Osteocyte (in vitro differentiated cells): Measurements from ENCODE around the gene THAP8. TPM values are rescaled to one million over a fixed set of nuclear protein-coding genes. Genes with fewer than 3 reads are reported as not detected.
"Not testable (repeated sequence)": the region's sequence is repeated elsewhere in the genome, so short reads cannot be mapped to it uniquely, and the experiment has no call there.

Experiments
- DNase-seq: peaks from one replicate; pipeline ENCODE4 v3.0.0; 2021; ENCODE audit warnings: mixed read lengths; ENCODE audit not compliant: unreplicated experiment; ENCODE audit errors: extremely low spot score
- H3K27ac Mint-ChIP-seq: one replicate; pipeline ENCODE4 v1.8.0; 2021; ENCODE audit warnings: mild to moderate bottlenecking, mixed read lengths; ENCODE audit not compliant: unreplicated experiment
- H3K27me3 Mint-ChIP-seq: one replicate; pipeline ENCODE4 v1.8.0; 2021; ENCODE audit warnings: mixed read lengths; ENCODE audit not compliant: unreplicated experiment
- H3K36me3 Mint-ChIP-seq: one replicate; pipeline ENCODE4 v1.8.0; 2021; ENCODE audit warnings: mixed read lengths; ENCODE audit not compliant: unreplicated experiment
- H3K4me1 Mint-ChIP-seq: one replicate; pipeline ENCODE4 v1.8.0; 2021; ENCODE audit warnings: mixed read lengths; ENCODE audit not compliant: unreplicated experiment
- H3K4me3 Mint-ChIP-seq: one replicate; pipeline ENCODE4 v1.8.0; 2021; ENCODE audit warnings: mild to moderate bottlenecking, moderate library complexity, mixed read lengths; ENCODE audit not compliant: unreplicated experiment
- H3K9me3 Mint-ChIP-seq: one replicate; pipeline ENCODE4 v1.8.0; 2021; ENCODE audit warnings: mixed read lengths; ENCODE audit not compliant: unreplicated experiment
- CTCF ChIP-seq: fragments of 200-600 bp; sonication (generic); IDR thresholded peaks from 2 replicates; pipeline ENCODE4 v1.5.0; 2021; ENCODE audit warnings: antibody characterized with exemption, mild to moderate bottlenecking, moderate library complexity
- total RNA-seq: library from RNA; stranded (reverse); gene quantifications from 2 replicates; pipeline ENCODE4 v1.2.1, GENCODE V29; 2021

The THAP8 gene
- total RNA-seq, 1 donor from 2014 or later, result 8.0 TPM

DNA sequence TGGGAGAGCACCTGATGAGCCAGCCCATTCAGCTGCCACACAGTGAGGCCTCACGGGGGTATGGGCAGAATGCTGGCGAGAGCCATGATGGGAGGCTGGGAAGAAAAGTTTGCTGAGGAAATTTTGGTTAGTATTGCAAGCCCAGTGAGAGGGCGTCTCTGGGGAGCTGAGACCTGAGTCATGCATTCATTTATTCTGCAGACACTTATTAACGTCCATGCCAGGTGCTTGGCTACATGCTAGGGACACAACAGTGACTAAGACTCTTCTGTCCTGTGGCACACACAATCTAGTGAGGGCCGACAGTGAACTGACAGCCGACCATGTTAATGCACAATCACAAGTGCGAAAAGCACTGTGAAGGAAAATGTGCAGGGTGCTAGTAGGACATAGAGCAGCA is 27.8 kb upstream of the THAP8 start:
- Mint-ChIP-seq H3K27me3 (no peaks in the 10 kb centered on the region), H3K36me3 (peaks cover 9% of the 10 kb centered on the region), H3K4me3 (no peak overlapping the region), H3K27ac (no peak overlapping the region), H3K9me3 (no peaks in the 10 kb centered on the region), H3K4me1 (no peaks in the 10 kb centered on the region)
- DNase-seq, result no peak
- TF ChIP-seq CTCF, result no peak

GRCh38 chr19:36081385-36081784 is 27.3 kb upstream of the THAP8 start:
- no peaks in the 10 kb centered on the region for H3K4me1 Mint-ChIP-seq
- H3K36me3 Mint-ChIP-seq, result peaks cover 9% of the 10 kb centered on the region
- no peak overlapping the region for H3K27ac Mint-ChIP-seq
- DNase-seq, result no peak
- no peaks in the 10 kb centered on the region for H3K9me3 Mint-ChIP-seq
- H3K4me3 Mint-ChIP-seq, result no peak overlapping the region
- no peaks in the 10 kb centered on the region for H3K27me3 Mint-ChIP-seq
- no peak for TF ChIP-seq CTCF

GRCh38 chr19:36079389-36079945 is 25.4 kb upstream of the THAP8 start:
- Mint-ChIP-seq H3K36me3 (peaks cover 5% of the 10 kb centered on the region), H3K27ac (no peak overlapping the region), H3K4me1 (no peaks in the 10 kb centered on the region), H3K4me3 (no peak overlapping the region), H3K9me3 (no peaks in the 10 kb centered on the region), H3K27me3 (no peaks in the 10 kb centered on the region)
- no peak for DNase-seq
- no peak for TF ChIP-seq CTCF

DNA sequence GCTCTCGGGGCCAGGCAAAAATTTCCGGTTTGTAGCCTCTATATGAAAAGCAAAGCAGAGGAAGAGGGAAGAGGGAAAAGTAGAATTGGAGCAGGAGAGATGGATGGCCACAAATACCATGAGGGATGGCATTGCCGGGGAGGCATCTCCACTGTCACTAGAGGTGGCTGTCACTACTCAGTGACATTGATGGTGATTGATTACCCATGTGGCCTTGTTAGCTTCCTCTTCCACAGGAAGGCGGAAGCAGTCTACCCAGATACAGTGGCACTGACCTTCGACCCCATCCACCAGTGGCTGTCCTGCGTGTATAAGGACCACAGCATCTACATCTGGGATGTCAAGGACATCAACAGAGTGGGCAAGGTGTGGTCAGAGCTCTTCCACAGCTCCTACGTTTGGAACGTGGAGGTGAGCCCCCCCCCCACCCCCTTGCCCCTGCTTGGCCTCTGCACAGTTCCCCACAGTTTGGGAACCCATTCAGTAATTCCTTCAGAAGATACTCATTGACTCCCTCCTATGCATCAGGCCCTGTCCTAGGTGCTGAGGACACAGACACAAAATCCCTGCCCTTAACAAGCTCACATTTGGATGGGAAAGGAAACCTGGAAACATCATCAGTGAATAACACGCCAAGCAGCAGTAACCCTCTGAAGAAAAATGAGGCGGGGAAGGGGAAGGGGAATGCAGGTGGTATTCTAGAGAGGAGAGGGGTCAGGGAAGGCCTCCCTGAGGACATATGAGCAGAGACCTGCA is 19.2 kb upstream of the THAP8 start:
- TF ChIP-seq CTCF, result no peak
- H3K4me1 Mint-ChIP-seq, result peaks cover 6% of the 10 kb centered on the region
- H3K36me3 Mint-ChIP-seq, result peaks cover 6% of the 10 kb centered on the region
- H3K4me3 Mint-ChIP-seq, result no peak overlapping the region
- no peaks in the 10 kb centered on the region for H3K9me3 Mint-ChIP-seq
- H3K27me3 Mint-ChIP-seq, result no peaks in the 10 kb centered on the region
- H3K27ac Mint-ChIP-seq, result no peak overlapping the region
- DNase-seq, result no peak

DNA sequence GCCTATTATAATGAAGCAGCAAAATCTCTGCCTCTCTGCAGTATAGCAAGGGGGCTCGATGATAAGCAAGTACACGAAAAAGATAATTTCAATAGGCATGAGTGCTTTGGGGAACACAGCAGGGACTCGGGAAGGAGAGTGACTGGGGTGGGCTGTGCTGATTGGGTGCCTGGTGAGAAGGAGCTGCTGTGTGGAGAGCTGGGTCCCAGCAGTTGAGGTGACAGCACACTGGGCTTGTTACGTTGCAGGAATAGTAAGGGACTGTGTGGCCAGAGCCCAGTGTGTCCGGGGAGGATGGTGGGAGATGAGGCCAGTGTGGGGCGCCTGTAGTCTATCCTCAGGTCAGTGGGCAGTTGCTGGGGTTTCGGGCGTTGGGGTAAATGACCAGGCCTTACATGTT is 18.0 kb upstream of the THAP8 start:
- peaks cover 6% of the 10 kb centered on the region for H3K4me1 Mint-ChIP-seq
- TF ChIP-seq CTCF, result no peak
- DNase-seq, result no peak
- H3K4me3 Mint-ChIP-seq, result no peak overlapping the region
- no peak overlapping the region for H3K27ac Mint-ChIP-seq
- H3K9me3 Mint-ChIP-seq, result no peaks in the 10 kb centered on the region
- no peaks in the 10 kb centered on the region for H3K27me3 Mint-ChIP-seq
- H3K36me3 Mint-ChIP-seq, result peaks cover 7% of the 10 kb centered on the region

DNA sequence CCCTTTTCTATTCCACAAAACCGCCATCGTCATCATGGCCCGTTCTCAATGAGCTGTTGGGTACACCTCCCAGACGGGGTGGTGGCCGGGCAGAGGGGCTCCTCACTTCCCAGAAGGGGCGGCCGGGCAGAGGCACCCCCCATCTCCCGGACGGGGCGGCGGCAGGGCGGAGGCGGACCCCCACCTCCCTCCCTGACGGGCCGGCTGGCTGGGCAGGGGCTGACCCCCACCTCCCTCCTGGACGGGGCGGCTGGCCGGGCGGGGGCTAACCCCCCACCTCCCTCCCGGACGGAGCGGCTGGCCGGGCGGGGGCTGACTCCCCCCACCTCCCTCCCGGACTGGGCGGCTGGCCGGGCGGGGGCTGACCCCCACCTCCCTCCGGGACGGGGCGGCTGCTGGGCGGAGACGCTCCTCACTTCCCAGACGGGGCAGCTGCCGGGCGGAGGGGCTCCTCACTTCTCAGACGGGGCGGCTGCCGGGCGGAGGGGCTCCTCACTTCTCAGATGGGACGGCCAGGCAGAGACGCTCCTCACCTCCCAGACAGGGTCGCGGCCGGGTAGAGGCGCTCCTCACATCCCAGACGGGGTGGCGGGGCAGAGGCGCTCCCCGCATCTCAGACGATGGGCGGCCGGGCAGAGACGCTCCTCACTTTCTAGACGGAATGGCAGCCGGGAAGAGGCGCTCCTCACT is 14.9 kb upstream of the THAP8 start:
- H3K4me3 Mint-ChIP-seq, H3K9me3 Mint-ChIP-seq, H3K27ac Mint-ChIP-seq, H3K27me3 Mint-ChIP-seq, H3K4me1 Mint-ChIP-seq, H3K36me3 Mint-ChIP-seq, DNase-seq: not testable (repeated sequence)
